ENCODE results near the gene NKX6-2. TPM values are rescaled to one million over a fixed set of nuclear protein-coding genes. Genes with fewer than 3 reads are reported as not detected.

The NKX6-2 gene
- total RNA-seq, 2 experiments from 2014 or later = not detected

- peaks cover 8 to 11% of the 10 kb centered on the region in 2 experiments for H3K27me3 ChIP-seq (ENCODE audit: control insufficient read depth in 1 of 2, insufficient read depth in 2 of 2, low read length in 2 of 2)
- no peak overlapping the region for H3K4me3 ChIP-seq (ENCODE audit: low read length)
- H3K9me3 Mint-ChIP-seq = no peaks in the 10 kb centered on the region
- ATAC-seq (ENCODE audit: poor library complexity) (no peak), DNase-seq (no peak)
- TF ChIP-seq CTCF (IDR thresholded peaks at IDR 0.05) = no peak
- peaks cover 31% of the 10 kb centered on the region for H3K27me3 Mint-ChIP-seq
- intact Hi-C loops (cut with DNase I, micrococcal nuclease) = no loop called here
- H3K4me1 Mint-ChIP-seq (ENCODE audit: low read depth) = no peaks in the 10 kb centered on the region
- ChIA-PET CTCF (no interaction called here), POLR2A (no interaction called here)
- no peaks in the 10 kb centered on the region for H3K4me1 ChIP-seq (ENCODE audit: insufficient read depth, low read length)
- no peaks in the 10 kb centered on the region for H3K36me3 Mint-ChIP-seq (ENCODE audit: low read depth)
- no peak overlapping the region for H3K27ac Mint-ChIP-seq
- no peaks in the 10 kb centered on the region for H3K36me3 ChIP-seq (ENCODE audit: insufficient read depth, low read length)
- H3K4me3 Mint-ChIP-seq = no peak overlapping the region
- H3K9me3 ChIP-seq (ENCODE audit: control insufficient read depth in 1 of 2, insufficient read depth in 1 of 2, low read length in 2 of 2) = no peaks in the 10 kb centered on the region
- no peak overlapping the region for H3K27ac ChIP-seq (ENCODE audit: low read depth in 1 of 2, low read length in 2 of 2)
Measured at GRCh38 chr10:132817701-132818211, 31.8 kb upstream of the NKX6-2 start.

DNA sequence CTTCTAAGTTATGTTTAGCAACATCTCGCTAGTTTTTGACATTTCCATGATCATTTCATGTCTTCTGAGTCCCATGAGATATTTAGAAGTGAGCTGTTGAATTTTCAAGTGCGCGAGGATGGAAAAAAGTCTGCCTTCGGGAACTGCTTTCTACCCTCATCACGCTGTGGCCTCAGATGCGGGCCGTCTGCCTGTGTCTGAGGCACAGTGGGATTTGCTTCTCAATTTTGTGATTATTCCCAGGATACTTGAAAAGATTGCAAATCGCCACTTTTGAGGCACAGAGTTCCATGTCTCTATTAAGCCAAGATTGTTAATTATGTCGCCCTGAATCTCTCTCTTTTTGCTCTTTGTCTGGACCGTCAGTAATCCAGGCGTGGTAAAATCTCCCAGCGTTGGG lies 30.8 kb upstream of the NKX6-2 start:
- Mint-ChIP-seq H3K4me3 (no peak overlapping the region), H3K27ac (no peak overlapping the region), H3K4me1 (ENCODE audit: low read depth) (no peaks in the 10 kb centered on the region), H3K9me3 (no peaks in the 10 kb centered on the region), H3K27me3 (peaks cover 31% of the 10 kb centered on the region), H3K36me3 (ENCODE audit: low read depth) (no peaks in the 10 kb centered on the region)
- H3K4me1 ChIP-seq (ENCODE audit: insufficient read depth, low read length) = no peaks in the 10 kb centered on the region
- peaks cover 8 to 11% of the 10 kb centered on the region in 2 experiments for H3K27me3 ChIP-seq (ENCODE audit: control insufficient read depth in 1 of 2, insufficient read depth in 2 of 2, low read length in 2 of 2)
- ChIA-PET POLR2A (no interaction called here), CTCF (no interaction called here)
- no peak for TF ChIP-seq CTCF (IDR thresholded peaks at IDR 0.05)
- H3K4me3 ChIP-seq (ENCODE audit: low read length) = no peak overlapping the region
- intact Hi-C loops (cut with DNase I, micrococcal nuclease) = no loop called here
- no peak overlapping the region for H3K27ac ChIP-seq (ENCODE audit: low read depth in 1 of 2, low read length in 2 of 2)
- no peaks in the 10 kb centered on the region for H3K36me3 ChIP-seq (ENCODE audit: insufficient read depth, low read length)
- DNase-seq (no peak), ATAC-seq (ENCODE audit: poor library complexity) (no peak)
- H3K9me3 ChIP-seq (ENCODE audit: control insufficient read depth in 1 of 2, insufficient read depth in 1 of 2, low read length in 2 of 2) = no peaks in the 10 kb centered on the region

GRCh38 chr10:132815168-132815857 lies 29.4 kb upstream of the NKX6-2 start:
- H3K27ac Mint-ChIP-seq = no peak overlapping the region
- no peaks in the 10 kb centered on the region for H3K4me1 Mint-ChIP-seq (ENCODE audit: low read depth)
- ChIA-PET POLR2A (no interaction called here), CTCF (no interaction called here)
- intact Hi-C loops (cut with DNase I, micrococcal nuclease) = no loop called here
- ATAC-seq (ENCODE audit: poor library complexity) (no peak), DNase-seq (no peak)
- Histone ChIP-seq H3K27me3 (ENCODE audit: control insufficient read depth in 1 of 2, insufficient read depth in 2 of 2, low read length in 2 of 2) (peaks cover 8 to 11% of the 10 kb centered on the region in 2 experiments), H3K4me3 (ENCODE audit: low read length) (no peak overlapping the region), H3K36me3 (ENCODE audit: insufficient read depth, low read length) (no peaks in the 10 kb centered on the region), H3K27ac (ENCODE audit: low read depth in 1 of 2, low read length in 2 of 2) (no peak overlapping the region), H3K4me1 (ENCODE audit: insufficient read depth, low read length) (no peaks in the 10 kb centered on the region), H3K9me3 (ENCODE audit: control insufficient read depth in 1 of 2, insufficient read depth in 1 of 2, low read length in 2 of 2) (no peaks in the 10 kb centered on the region)
- H3K4me3 Mint-ChIP-seq = no peak overlapping the region
- H3K36me3 Mint-ChIP-seq (ENCODE audit: low read depth) = no peaks in the 10 kb centered on the region
- TF ChIP-seq CTCF (IDR thresholded peaks at IDR 0.05) = no peak
- peaks cover 31% of the 10 kb centered on the region for H3K27me3 Mint-ChIP-seq
- no peaks in the 10 kb centered on the region for H3K9me3 Mint-ChIP-seq
